ENCODE results near the gene CDK14.

GRCh38 chr7:90892213-90892612, 296.1 kb downstream of the CDK14 start:
- no peak for TF ChIP-seq EZH2 (IDR thresholded peaks at IDR 0.05; ENCODE audit: borderline replicate concordance, low read depth, low read length, severe bottlenecking)
- TF ChIP-seq, protein P1, sequence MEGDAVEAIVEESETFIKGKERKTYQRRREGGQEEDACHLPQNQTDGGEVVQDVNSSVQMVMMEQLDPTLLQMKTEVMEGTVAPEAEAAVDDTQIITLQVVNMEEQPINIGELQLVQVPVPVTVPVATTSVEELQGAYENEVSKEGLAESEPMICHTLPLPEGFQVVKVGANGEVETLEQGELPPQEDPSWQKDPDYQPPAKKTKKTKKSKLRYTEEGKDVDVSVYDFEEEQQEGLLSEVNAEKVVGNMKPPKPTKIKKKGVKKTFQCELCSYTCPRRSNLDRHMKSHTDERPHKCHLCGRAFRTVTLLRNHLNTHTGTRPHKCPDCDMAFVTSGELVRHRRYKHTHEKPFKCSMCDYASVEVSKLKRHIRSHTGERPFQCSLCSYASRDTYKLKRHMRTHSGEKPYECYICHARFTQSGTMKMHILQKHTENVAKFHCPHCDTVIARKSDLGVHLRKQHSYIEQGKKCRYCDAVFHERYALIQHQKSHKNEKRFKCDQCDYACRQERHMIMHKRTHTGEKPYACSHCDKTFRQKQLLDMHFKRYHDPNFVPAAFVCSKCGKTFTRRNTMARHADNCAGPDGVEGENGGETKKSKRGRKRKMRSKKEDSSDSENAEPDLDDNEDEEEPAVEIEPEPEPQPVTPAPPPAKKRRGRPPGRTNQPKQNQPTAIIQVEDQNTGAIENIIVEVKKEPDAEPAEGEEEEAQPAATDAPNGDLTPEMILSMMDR (IDR thresholded peaks at IDR 0.05; ENCODE audit: extremely low read depth in 1 of 2, insufficient read depth in 1 of 2, low read depth in 1 of 2, low read length in 2 of 2), result no peak
- TF ChIP-seq POLR2AphosphoS5 (IDR thresholded peaks at IDR 0.05; ENCODE audit: insufficient read depth, low read depth, low read length), result no peak
- TF ChIP-seq POLR2A (IDR thresholded peaks at IDR 0.05; ENCODE audit: low read depth, low read length), result no peak
- no peak for TF ChIP-seq MYC (IDR thresholded peaks at IDR 0.05; ENCODE audit: low read depth, low read length)
- TF ChIP-seq JUN (IDR thresholded peaks at IDR 0.05; ENCODE audit: borderline replicate concordance, insufficient read depth, insufficient read length, low read depth), result no peak
- TF ChIP-seq MAX (IDR thresholded peaks at IDR 0.05; ENCODE audit: insufficient read depth, insufficient read length), result no peak
- no peak for TF ChIP-seq GATA2 (IDR thresholded peaks at IDR 0.05; ENCODE audit: insufficient read depth, insufficient read length, low read depth, low read length)
- peak; percentile 7 for TF ChIP-seq FOS (IDR thresholded peaks at IDR 0.05; ENCODE audit: borderline replicate concordance, insufficient read depth, low read length)
